ENCODE results near the gene CNN3. TPM values are rescaled to one million over a fixed set of nuclear protein-coding genes. Genes with fewer than 3 reads are reported as not detected.

Gene CNN3
- total RNA-seq, 2 experiments from 2014 or later = 1.1 to 1.4 TPM

DNA sequence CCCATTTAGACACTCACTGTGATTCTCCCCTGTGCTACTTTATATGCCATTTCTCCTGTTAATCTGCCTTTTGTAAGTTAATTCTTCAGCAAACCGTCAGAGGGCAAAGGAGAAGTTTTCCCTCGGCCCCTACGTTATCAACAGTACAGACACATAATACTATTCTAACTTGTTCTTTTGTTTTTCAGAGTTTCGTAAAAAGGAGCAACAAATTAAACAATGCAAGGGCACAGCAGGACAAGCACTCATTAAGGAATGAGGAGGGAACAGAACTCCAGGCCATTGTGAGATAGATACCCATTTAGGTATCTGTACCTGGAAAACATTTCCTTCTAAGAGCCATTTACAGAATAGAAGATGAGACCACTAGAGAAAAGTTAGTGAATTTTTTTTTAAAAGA is 32.3 kb downstream of the CNN3 start:
- intact Hi-C loops (cut with DNase I, micrococcal nuclease) = no loop called here
- H3K9me3 ChIP-seq (ENCODE audit: control insufficient read depth in 1 of 2, insufficient read depth in 1 of 2, low read length in 2 of 2) = peaks cover 0 to 4% of the 10 kb centered on the region in 2 experiments
- POLR2A ChIA-PET = no interaction called here
- H3K4me3 ChIP-seq (ENCODE audit: low read length) = no peak overlapping the region
- H3K4me3 Mint-ChIP-seq = no peak overlapping the region
- ATAC-seq (ENCODE audit: poor library complexity) (no peak), DNase-seq (no peak)
- H3K4me1 Mint-ChIP-seq (ENCODE audit: low read depth) = no peaks in the 10 kb centered on the region
- no peaks in the 10 kb centered on the region for H3K27me3 ChIP-seq (ENCODE audit: control insufficient read depth in 1 of 2, insufficient read depth in 2 of 2, low read length in 2 of 2)
- H3K36me3 Mint-ChIP-seq (ENCODE audit: low read depth) = no peaks in the 10 kb centered on the region
- H3K4me1 ChIP-seq (ENCODE audit: insufficient read depth, low read length) = no peaks in the 10 kb centered on the region
- H3K36me3 ChIP-seq (ENCODE audit: insufficient read depth, low read length) = no peaks in the 10 kb centered on the region
- H3K27ac ChIP-seq (ENCODE audit: low read depth in 1 of 2, low read length in 2 of 2) = no peak overlapping the region
- no peaks in the 10 kb centered on the region for H3K27me3 Mint-ChIP-seq
- CTCF ChIA-PET = no interaction called here
- no peaks in the 10 kb centered on the region for H3K9me3 Mint-ChIP-seq
- H3K27ac Mint-ChIP-seq = no peak overlapping the region
- TF ChIP-seq, protein P1, sequence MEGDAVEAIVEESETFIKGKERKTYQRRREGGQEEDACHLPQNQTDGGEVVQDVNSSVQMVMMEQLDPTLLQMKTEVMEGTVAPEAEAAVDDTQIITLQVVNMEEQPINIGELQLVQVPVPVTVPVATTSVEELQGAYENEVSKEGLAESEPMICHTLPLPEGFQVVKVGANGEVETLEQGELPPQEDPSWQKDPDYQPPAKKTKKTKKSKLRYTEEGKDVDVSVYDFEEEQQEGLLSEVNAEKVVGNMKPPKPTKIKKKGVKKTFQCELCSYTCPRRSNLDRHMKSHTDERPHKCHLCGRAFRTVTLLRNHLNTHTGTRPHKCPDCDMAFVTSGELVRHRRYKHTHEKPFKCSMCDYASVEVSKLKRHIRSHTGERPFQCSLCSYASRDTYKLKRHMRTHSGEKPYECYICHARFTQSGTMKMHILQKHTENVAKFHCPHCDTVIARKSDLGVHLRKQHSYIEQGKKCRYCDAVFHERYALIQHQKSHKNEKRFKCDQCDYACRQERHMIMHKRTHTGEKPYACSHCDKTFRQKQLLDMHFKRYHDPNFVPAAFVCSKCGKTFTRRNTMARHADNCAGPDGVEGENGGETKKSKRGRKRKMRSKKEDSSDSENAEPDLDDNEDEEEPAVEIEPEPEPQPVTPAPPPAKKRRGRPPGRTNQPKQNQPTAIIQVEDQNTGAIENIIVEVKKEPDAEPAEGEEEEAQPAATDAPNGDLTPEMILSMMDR (IDR thresholded peaks at IDR 0.05) = no peak

DNA sequence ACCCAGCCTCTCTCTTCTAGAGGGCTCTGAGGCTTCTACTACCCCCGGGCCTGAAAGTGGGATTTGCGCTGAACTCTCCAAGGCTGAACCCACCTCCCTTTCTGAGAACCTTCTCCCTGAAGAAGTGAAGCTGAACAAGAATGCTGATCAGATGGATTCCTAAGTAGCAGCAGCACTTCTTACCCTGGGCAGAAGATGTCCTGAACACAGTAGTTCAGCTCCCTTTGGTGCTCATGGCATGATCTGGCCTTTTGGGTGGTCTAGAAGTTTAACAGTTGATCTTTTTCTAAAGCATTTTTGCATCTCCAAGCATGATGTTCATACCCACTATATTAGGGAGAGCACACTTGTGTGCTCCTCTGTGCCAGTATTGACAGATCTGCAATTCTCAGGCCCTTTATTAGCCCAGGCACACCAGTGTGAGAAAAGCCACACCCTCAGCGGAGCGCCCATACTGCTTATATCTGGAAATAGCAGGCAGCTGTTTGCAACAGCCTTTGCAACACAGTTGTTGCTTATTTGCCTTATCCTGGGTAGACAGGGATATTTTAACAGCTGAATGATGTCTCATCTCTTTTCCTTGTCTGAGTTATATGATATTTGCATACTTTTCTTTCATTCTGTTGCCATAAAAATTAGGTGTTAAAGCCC is 34.2 kb downstream of the CNN3 start:
- no peaks in the 10 kb centered on the region for H3K27me3 ChIP-seq (ENCODE audit: control insufficient read depth in 1 of 2, insufficient read depth in 2 of 2, low read length in 2 of 2)
- peaks cover 0 to 1% of the 10 kb centered on the region in 2 experiments for H3K9me3 ChIP-seq (ENCODE audit: control insufficient read depth in 1 of 2, insufficient read depth in 1 of 2, low read length in 2 of 2)
- intact Hi-C loops (cut with DNase I, micrococcal nuclease) = no loop called here
- Mint-ChIP-seq H3K4me1 (ENCODE audit: low read depth) (no peaks in the 10 kb centered on the region), H3K9me3 (no peaks in the 10 kb centered on the region), H3K4me3 (no peak overlapping the region), H3K27ac (no peak overlapping the region), H3K36me3 (ENCODE audit: low read depth) (no peaks in the 10 kb centered on the region), H3K27me3 (no peaks in the 10 kb centered on the region)
- TF ChIP-seq, protein P1 (IDR thresholded peaks at IDR 0.05) = no peak
- H3K27ac ChIP-seq (ENCODE audit: low read depth in 1 of 2, low read length in 2 of 2) = no peak overlapping the region
- POLR2A ChIA-PET = no interaction called here
- no peak overlapping the region for H3K4me3 ChIP-seq (ENCODE audit: low read length)
- H3K4me1 ChIP-seq (ENCODE audit: insufficient read depth, low read length) = no peaks in the 10 kb centered on the region
- DNase-seq = no peak
- no peaks in the 10 kb centered on the region for H3K36me3 ChIP-seq (ENCODE audit: insufficient read depth, low read length)
- no peak for ATAC-seq (ENCODE audit: poor library complexity)
- CTCF ChIA-PET = no interaction called here

DNA sequence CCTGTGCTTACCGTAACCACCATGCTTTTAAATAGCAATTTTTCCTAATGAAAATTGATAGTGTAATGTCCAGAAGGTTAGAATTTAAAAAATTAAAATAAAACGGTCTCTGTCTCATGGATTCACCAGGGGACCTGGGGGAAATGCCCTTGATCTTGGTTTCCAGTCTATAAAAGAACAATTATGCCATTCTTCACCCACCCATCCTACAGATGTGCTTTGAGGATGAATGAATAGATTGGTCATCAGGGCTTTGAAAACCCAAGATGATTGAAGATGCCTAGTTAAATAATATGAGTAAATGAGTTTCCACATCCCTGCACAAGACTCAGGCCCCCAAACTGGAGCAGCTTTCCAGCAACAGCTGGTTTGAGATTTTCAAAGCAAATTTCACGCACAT is 38.7 kb downstream of the CNN3 start:
- ChIA-PET POLR2A (no interaction called here), CTCF (no interaction called here)
- no peak overlapping the region for H3K4me3 Mint-ChIP-seq
- no peaks in the 10 kb centered on the region for H3K27me3 ChIP-seq (ENCODE audit: control insufficient read depth in 1 of 2, insufficient read depth in 2 of 2, low read length in 2 of 2)
- no peak for DNase-seq
- no peaks in the 10 kb centered on the region for H3K36me3 ChIP-seq (ENCODE audit: insufficient read depth, low read length)
- TF ChIP-seq, protein P1 (IDR thresholded peaks at IDR 0.05) = no peak
- intact Hi-C loops (cut with DNase I, micrococcal nuclease) = no loop called here
- peaks cover 5% of the 10 kb centered on the region for H3K4me1 ChIP-seq (ENCODE audit: insufficient read depth, low read length)
- no peaks in the 10 kb centered on the region for H3K9me3 ChIP-seq (ENCODE audit: control insufficient read depth in 1 of 2, insufficient read depth in 1 of 2, low read length in 2 of 2)
- H3K36me3 Mint-ChIP-seq (ENCODE audit: low read depth) = no peaks in the 10 kb centered on the region
- H3K27ac Mint-ChIP-seq = no peak overlapping the region
- no peak overlapping the region for H3K27ac ChIP-seq (ENCODE audit: low read depth in 1 of 2, low read length in 2 of 2)
- no peaks in the 10 kb centered on the region for H3K9me3 Mint-ChIP-seq
- ATAC-seq (ENCODE audit: poor library complexity) = no peak
- no peak overlapping the region for H3K4me3 ChIP-seq (ENCODE audit: low read length)
- no peaks in the 10 kb centered on the region for H3K27me3 Mint-ChIP-seq
- H3K4me1 Mint-ChIP-seq (ENCODE audit: low read depth) = peaks cover 8% of the 10 kb centered on the region
